Measurements from ENCODE around the gene IL33. TPM values are rescaled to one million over a fixed set of nuclear protein-coding genes. Genes with fewer than 3 reads are reported as not detected.

IL33 gene
- total and polyA plus RNA-seq, 2 experiments from 2014 or later, result 2.1 TPM; not detected in 1

DNA sequence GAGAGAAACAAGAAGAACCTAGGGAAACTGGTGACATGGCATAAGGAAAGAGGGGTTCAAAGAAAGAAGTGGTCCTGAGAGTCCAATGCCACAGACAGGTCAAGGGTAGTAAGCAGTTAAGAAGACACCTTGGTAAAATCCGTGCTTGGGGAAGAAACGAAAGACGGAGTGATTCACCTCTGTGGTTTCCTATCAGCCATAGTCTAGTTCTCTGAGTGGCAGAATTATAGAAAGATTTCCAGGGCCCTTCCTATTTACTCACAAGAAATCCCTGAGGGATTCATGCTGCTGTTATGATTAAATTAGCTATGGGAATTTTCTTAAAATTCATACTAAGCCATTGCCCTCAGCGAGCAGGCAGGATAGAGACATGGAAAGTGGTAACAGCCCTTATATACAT is 31.7 kb downstream of the IL33 start:
- no peaks in the 10 kb centered on the region for H3K36me3 ChIP-seq (replicated peaks; ENCODE audit: insufficient read depth, low read depth)
- H3K9me3 ChIP-seq (ENCODE audit: low read depth), result no peaks in the 10 kb centered on the region
- H3K9me2 ChIP-seq (replicated peaks; ENCODE audit: insufficient read depth), result no peaks in the 10 kb centered on the region
- H3K27me3 ChIP-seq, result no peaks in the 10 kb centered on the region
- no peak for DNase-seq (ENCODE audit: low spot score)
- no peaks in the 10 kb centered on the region for H3K79me2 ChIP-seq
- H3K4me2 ChIP-seq, result no peak overlapping the region
- no peak overlapping the region for H2AFZ ChIP-seq
- no peak overlapping the region for H3K4me3 ChIP-seq
- no peak overlapping the region for H3K27ac ChIP-seq
- TF ChIP-seq EZH2 (IDR thresholded peaks at IDR 0.05; ENCODE audit: borderline replicate concordance) (no peak), EZH2phosphoT487 (IDR thresholded peaks at IDR 0.05; ENCODE audit: low read depth, severe bottlenecking, unreplicated experiment) (no peak)
- TF ChIP-seq, protein P1, sequence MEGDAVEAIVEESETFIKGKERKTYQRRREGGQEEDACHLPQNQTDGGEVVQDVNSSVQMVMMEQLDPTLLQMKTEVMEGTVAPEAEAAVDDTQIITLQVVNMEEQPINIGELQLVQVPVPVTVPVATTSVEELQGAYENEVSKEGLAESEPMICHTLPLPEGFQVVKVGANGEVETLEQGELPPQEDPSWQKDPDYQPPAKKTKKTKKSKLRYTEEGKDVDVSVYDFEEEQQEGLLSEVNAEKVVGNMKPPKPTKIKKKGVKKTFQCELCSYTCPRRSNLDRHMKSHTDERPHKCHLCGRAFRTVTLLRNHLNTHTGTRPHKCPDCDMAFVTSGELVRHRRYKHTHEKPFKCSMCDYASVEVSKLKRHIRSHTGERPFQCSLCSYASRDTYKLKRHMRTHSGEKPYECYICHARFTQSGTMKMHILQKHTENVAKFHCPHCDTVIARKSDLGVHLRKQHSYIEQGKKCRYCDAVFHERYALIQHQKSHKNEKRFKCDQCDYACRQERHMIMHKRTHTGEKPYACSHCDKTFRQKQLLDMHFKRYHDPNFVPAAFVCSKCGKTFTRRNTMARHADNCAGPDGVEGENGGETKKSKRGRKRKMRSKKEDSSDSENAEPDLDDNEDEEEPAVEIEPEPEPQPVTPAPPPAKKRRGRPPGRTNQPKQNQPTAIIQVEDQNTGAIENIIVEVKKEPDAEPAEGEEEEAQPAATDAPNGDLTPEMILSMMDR (IDR thresholded peaks at IDR 0.05; ENCODE audit: poor library complexity), result no peak
- H3K4me1 ChIP-seq (ENCODE audit: insufficient read depth), result no peaks in the 10 kb centered on the region
- H4K20me1 ChIP-seq (ENCODE audit: insufficient read depth, poor library complexity, severe bottlenecking), result no peaks in the 10 kb centered on the region
- 63% methylated on average over 4 of the region's 4 CpGs for WGBS (ENCODE audit: low lambda C conversion rate, missing lambda C conversion rate)

DNA sequence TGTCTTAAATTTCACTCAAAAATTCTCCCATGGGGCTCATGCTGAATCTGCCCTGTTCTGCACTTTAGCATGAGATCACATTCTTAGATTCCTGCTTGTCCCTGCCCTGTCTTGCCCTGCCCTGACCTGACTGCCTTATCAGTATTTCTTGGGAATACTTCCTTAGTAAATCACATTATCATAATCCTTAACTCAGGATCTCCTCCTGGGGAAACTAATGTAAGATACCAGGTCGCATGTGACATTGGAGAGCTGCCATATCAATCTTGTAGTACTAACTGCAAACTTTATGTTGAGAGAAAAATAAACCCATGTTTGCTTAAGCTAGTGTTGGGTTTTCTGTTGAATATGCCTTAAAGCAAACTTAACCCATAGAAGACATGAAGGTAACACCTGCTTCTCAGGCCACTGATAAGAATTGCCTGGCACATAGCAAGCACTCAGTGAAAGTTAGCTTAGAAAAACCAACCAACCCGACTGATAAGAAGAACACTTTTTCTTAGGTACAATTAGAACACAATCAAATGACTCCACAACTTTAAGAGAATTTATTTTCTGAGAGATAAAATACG is 53.3 kb downstream of the IL33 start:
- H3K79me2 ChIP-seq, result no peaks in the 10 kb centered on the region
- H3K27me3 ChIP-seq, result no peaks in the 10 kb centered on the region
- H3K27ac ChIP-seq, result no peak overlapping the region
- 50% methylated on average over 3 of the region's 3 CpGs for WGBS (ENCODE audit: low lambda C conversion rate, missing lambda C conversion rate)
- no peak overlapping the region for H2AFZ ChIP-seq
- H3K4me2 ChIP-seq, result no peak overlapping the region
- no peaks in the 10 kb centered on the region for H4K20me1 ChIP-seq (ENCODE audit: insufficient read depth, poor library complexity, severe bottlenecking)
- H3K4me3 ChIP-seq, result no peak overlapping the region
- TF ChIP-seq, protein P1 (IDR thresholded peaks at IDR 0.05; ENCODE audit: poor library complexity), result no peak
- TF ChIP-seq EZH2phosphoT487 (IDR thresholded peaks at IDR 0.05; ENCODE audit: low read depth, severe bottlenecking, unreplicated experiment) (peak; percentile 35), EZH2 (IDR thresholded peaks at IDR 0.05; ENCODE audit: borderline replicate concordance) (no peak)
- no peaks in the 10 kb centered on the region for H3K9me3 ChIP-seq (ENCODE audit: low read depth)
- H3K9me2 ChIP-seq (replicated peaks; ENCODE audit: insufficient read depth), result no peaks in the 10 kb centered on the region
- H3K36me3 ChIP-seq (replicated peaks; ENCODE audit: insufficient read depth, low read depth), result no peaks in the 10 kb centered on the region
- H3K4me1 ChIP-seq (ENCODE audit: insufficient read depth), result peaks cover 13% of the 10 kb centered on the region
- peak; percentile 11 for DNase-seq (ENCODE audit: low spot score)

DNA sequence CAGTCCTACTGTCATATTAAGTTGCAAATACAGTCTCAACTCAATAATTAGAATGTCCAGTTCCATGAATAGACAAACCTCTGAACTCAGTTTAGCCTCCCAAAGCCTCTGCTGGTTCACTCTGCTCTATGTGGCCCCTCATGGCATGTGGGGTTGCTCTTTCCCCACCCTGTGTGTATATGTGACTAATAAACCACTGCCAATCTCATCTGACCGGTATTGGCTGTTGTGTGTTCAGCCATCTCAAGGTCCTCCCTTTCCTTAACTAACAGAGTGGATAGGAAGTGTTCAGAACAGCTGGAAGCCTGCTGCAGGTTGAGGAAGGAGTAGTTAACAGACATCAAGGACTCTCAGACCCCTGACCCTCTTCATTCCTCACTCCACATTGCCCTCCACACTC is 55.3 kb downstream of the IL33 start:
- no peaks in the 10 kb centered on the region for H3K36me3 ChIP-seq (replicated peaks; ENCODE audit: insufficient read depth, low read depth)
- no peaks in the 10 kb centered on the region for H4K20me1 ChIP-seq (ENCODE audit: insufficient read depth, poor library complexity, severe bottlenecking)
- H3K9me2 ChIP-seq (replicated peaks; ENCODE audit: insufficient read depth), result no peaks in the 10 kb centered on the region
- no peak overlapping the region for H3K4me2 ChIP-seq
- H3K79me2 ChIP-seq, result no peaks in the 10 kb centered on the region
- H3K4me3 ChIP-seq, result no peak overlapping the region
- 55% methylated on average over 1 of the region's 1 CpG for WGBS (ENCODE audit: low lambda C conversion rate, missing lambda C conversion rate)
- H3K9me3 ChIP-seq (ENCODE audit: low read depth), result no peaks in the 10 kb centered on the region
- DNase-seq (ENCODE audit: low spot score), result no peak
- H3K4me1 ChIP-seq (ENCODE audit: insufficient read depth), result peaks cover 13% of the 10 kb centered on the region
- no peak overlapping the region for H3K27ac ChIP-seq
- H2AFZ ChIP-seq, result no peak overlapping the region
- TF ChIP-seq EZH2phosphoT487 (IDR thresholded peaks at IDR 0.05; ENCODE audit: low read depth, severe bottlenecking, unreplicated experiment) (no peak), EZH2 (IDR thresholded peaks at IDR 0.05; ENCODE audit: borderline replicate concordance) (no peak)
- TF ChIP-seq, protein P1 (IDR thresholded peaks at IDR 0.05; ENCODE audit: poor library complexity), result no peak
- no peaks in the 10 kb centered on the region for H3K27me3 ChIP-seq
